Jurkat, Clone E6-1 (cell line): ENCODE measurements around the gene CDC14A.
A peak's percentile ranks its signal among the peaks of the same experiment; 100 is the strongest.

ENCODE experiments used
- DNase-seq: peaks from one replicate; pipeline ENCODE4 v3.0.0-alpha.2; 2011; ENCODE audit warnings: low read depth, low spot score
- H3K4me3 ChIP-seq: 2 replicates; pipeline ENCODE4 v1.5.1; 2011; ENCODE audit warnings: mild to moderate bottlenecking, low read length, control low read depth, moderate library complexity

The CDC14A gene

GRCh38 chr1:100510451-100510850 lies 158.1 kb downstream of the CDC14A start:
- DNase-seq = no peak
- no peak overlapping the region for H3K4me3 ChIP-seq

DNA sequence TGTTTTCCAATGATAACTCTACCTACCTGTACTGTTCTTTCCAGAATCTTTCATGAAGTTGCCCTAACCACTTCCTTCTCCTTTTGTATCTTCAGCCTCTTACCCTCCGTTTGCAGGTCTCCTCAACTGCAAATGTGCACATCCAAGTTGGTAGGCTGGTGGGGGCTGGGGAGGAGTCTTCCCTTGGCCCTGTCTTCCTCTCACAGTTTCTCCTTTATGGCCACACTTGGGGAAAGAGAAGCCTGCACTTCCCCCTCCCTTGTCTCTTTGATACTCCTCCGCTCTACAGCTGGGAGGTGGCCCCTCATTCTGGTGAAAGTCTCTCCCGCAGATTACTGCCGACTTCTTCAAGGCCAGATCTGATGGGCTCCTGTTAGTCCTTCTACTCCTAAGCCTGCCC lies 158.8 kb downstream of the CDC14A start:
- no peak for DNase-seq
- H3K4me3 ChIP-seq = no peak overlapping the region

- DNase-seq = no peak
- H3K4me3 ChIP-seq = no peak overlapping the region
Measured at GRCh38 chr1:100511773-100512172, 159.5 kb downstream of the CDC14A start.

GRCh38 chr1:100512803-100513352 lies 160.6 kb downstream of the CDC14A start:
- H3K4me3 ChIP-seq = no peak overlapping the region
- no peak for DNase-seq

DNA sequence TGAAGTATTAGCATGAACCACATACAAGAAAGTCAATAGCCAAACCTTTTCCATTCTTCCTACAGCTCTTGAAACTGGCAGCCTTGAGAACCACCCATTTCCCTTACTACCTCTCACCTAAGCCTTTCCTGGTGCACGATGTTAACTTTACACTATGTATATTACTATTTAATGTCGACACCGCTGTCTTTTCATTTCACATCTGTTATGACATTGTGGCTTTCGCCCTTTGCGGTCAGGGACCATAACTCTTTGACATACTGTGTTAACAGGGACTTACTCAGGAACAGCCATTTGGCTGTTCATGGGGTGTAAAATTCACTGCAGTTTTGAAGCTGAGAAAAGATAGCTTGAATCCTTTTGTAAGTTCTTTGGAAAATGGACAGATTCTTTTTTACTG lies 164.6 kb downstream of the CDC14A start:
- DNase-seq = peak; percentile 68
- H3K4me3 ChIP-seq = no peak overlapping the region

- no peak overlapping the region for H3K4me3 ChIP-seq
- no peak for DNase-seq
Measured at GRCh38 chr1:100517515-100517914, 165.2 kb downstream of the CDC14A start.

GRCh38 chr1:100518023-100518422 lies 165.7 kb downstream of the CDC14A start:
- no peak overlapping the region for H3K4me3 ChIP-seq
- no peak for DNase-seq

- no peak overlapping the region for H3K4me3 ChIP-seq
- no peak for DNase-seq
Measured at GRCh38 chr1:100523038-100523652, 170.8 kb downstream of the CDC14A start.

DNA sequence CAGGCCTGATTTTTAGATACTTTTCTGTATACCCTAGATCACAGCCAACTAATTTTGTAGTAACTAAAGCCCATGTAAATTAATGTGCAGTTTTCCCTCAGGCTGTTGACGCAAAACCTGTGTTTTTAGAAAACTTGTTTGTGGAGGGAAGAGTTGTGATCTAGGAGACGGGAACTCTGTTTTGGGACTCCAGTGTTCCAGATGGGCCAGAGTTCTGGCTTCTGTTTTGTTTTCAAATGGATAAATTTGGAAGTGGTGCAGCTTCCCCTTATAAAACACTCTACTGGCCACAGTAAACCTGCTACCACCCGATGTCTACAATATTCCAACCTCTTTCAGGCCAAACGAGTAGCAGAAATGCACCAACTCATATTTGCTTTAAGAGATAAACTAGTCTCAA lies 172.0 kb downstream of the CDC14A start:
- no peak overlapping the region for H3K4me3 ChIP-seq
- no peak for DNase-seq

GRCh38 chr1:100526894-100527293 lies 174.6 kb downstream of the CDC14A start:
- DNase-seq = no peak
- H3K4me3 ChIP-seq = no peak overlapping the region

DNA sequence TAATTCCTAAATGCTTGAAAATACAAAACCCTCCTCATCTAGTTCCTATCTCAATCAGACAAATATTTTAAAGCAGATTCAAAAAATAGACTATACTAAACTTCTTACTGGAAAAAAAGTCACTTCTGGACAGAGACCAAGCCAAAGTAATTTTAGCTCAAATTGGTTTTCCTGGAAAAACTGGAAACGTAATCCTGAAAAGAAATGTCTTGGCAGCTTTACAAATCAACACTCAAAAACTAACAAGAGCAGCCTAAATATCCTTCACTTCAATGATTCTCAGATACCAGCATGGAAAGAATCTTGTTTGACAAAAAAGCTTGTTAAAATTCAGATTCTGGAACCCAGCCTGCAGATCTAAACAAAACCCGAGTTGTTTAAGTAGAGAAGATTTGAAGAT lies 176.6 kb downstream of the CDC14A start:
- DNase-seq = no peak
- no peak overlapping the region for H3K4me3 ChIP-seq

DNA sequence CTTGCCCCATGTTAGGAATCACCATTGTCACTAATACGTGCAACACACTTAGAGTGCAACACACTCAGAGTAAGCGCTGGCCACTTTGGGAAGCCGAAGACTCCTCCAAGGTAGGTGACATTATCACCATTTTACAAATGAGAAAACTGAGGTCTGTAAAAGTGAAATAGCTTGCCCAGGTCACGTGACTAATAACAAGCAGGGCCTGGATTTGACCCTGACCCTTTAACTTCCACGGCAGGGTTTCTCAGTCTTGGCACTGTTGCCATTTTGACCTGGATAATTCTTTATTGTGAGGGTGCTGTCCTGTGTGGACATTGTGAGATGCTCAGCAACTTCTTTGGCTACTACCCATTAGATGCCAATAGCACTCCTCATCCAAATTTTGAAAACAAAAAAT lies 177.8 kb downstream of the CDC14A start:
- H3K4me3 ChIP-seq = no peak overlapping the region
- DNase-seq = no peak

DNA sequence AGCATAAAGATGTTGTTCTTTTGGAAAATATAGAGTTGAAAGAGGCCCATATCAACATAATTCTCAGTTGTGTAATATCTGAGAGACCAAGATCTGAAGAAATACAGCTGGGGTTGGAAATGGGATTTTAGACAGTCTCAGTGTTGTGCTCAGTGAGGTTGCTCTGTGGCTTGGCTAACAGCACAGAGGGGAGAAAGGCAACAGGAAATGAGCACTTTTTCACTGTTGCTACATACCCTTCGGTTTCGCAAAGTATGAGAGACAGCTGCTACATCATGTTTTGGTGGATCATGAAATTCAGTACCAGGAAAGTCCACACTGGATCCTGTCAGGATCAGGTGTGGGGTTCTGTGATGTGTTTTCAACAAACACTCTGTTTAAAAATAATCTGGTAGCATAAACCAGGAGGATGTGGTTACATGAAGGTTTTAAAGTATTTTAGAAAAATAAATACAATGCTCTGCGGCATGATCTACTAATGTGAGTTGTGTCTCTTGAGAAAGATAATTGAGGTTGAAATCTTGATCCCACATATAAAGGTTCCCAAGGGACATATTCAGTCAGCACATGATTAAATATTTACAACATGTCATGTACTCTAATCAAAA lies 178.7 kb downstream of the CDC14A start:
- DNase-seq = peak; percentile 71
- H3K4me3 ChIP-seq = no peak overlapping the region

GRCh38 chr1:100532645-100533044 lies 180.3 kb downstream of the CDC14A start:
- no peak overlapping the region for H3K4me3 ChIP-seq

DNA sequence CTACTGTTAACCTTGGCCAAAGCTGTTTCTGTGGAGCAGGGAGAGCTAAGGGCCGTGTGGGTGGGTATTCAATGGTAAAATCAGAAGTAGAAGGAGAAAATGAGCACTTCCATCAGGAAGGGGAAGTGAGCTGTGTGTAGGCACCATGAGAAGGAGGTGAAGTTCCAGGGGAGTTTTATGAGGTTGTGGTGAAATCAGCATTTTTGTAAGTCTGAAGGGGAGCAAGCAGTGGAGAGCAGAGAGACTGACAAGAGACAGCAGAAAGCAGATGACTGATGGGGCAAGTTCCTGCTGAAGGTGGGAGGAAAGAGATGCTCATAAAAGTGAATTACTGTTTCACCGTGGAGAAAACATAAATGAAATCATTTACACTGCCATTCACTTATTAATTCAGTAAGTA lies 183.0 kb downstream of the CDC14A start:
- no peak for DNase-seq
- H3K4me3 ChIP-seq = no peak overlapping the region

More at GRCh38 chr1:100532645-100533044, 180.3 kb downstream of the CDC14A start:
- no peak for DNase-seq

DNA sequence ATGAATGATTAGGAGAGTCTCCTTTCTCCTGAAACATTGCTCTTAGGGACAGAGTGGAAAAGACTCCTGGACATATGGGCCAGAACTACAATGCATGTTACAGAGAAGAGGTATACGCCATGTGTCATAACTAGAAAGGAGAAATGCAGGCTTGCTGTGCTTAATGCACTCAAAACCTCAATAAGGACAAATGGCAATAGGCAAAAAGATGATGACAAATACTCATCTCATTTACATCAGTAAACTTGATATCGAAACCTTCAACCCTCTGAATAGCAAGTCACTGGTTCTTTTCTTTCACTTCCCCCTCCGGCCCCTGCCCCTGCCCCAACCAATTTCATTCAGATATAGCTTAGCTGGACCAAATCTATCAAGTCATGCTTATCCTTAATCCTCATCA lies 183.7 kb downstream of the CDC14A start:
- no peak for DNase-seq
- H3K4me3 ChIP-seq = no peak overlapping the region

DNA sequence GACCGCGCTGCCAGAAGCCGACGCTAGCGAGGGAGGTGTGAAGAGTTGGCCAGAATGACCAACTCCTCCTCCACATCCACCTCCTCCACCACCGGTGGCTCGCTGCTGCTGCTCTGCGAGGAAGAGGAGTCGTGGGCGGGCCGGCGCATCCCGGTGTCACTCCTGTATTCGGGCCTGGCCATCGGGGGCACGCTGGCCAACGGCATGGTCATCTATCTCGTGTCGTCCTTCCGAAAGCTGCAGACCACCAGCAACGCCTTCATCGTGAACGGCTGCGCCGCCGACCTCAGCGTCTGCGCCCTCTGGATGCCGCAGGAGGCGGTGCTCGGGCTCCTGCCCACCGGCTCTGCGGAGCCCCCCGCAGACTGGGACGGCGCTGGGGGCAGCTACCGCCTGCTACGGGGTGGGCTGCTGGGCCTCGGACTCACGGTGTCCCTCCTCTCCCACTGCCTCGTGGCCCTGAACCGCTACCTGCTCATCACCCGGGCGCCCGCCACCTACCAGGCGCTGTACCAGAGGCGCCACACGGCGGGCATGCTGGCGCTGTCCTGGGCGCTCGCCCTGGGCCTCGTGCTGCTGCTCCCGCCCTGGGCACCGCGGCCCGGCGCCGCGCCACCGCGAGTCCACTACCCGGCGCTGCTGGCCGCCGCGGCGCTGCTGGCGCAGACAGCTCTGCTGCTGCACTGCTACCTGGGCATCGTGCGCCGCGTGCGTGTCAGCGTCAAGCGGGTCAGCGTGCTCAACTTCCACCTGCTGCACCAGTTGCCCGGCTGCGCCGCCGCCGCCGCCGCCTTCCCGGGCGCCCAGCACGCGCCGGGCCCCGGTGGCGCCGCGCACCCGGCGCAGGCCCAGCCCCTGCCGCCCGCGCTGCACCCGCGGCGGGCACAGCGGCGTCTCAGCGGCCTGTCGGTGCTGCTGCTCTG lies 186.9 kb downstream of the CDC14A start:
- no peak for DNase-seq
- H3K4me3 ChIP-seq = peak overlapping the region; percentile 39

- H3K4me3 ChIP-seq = peak overlapping the region; percentile 31
- no peak for DNase-seq
Measured at GRCh38 chr1:100539836-100540536, 187.7 kb downstream of the CDC14A start.

DNA sequence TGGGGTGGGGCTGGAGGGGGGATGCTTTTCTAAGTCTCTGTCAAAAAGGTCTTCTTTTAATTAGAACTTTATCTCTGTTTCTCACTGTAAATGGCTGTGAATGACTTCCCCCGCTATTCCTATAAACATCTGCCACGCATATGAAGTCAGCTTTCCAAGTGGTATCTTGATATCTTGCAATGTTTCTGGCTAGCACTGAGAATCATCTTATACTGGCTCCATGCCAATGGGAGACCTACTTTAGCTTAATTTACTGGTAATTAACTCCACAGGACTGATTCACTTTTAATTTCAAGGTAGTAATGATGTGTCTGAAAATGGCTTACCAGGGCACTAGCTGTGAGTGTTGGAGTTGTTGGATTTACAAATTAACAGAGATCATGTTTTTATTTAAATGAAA lies 190.0 kb downstream of the CDC14A start:
- no peak overlapping the region for H3K4me3 ChIP-seq
- DNase-seq = no peak
